Body of pancreas (tissue), 4 donors: ENCODE measurements around the gene CFAP97D2.

Experiments
- CTCF ChIP-seq, 7 experiments: fragments of 450-650 bp in 4 of 7; fragments of 200-600 bp in 3 of 7; sonication (generic) in 3 of 7; IDR thresholded peaks; one replicate each; pipeline ENCODE4 v1.5.1; 2016 to 2019; ENCODE audit warnings: antibody characterized with exemption in 7 of 7
- POLR2A ChIP-seq, 3 donors: fragments of 450-650 bp; IDR thresholded peaks; one replicate each; pipeline ENCODE4 v1.6.1; 2016; ENCODE audit warnings: antibody characterized with exemption in 3 of 3, mild to moderate bottlenecking in 2 of 3

DNA sequence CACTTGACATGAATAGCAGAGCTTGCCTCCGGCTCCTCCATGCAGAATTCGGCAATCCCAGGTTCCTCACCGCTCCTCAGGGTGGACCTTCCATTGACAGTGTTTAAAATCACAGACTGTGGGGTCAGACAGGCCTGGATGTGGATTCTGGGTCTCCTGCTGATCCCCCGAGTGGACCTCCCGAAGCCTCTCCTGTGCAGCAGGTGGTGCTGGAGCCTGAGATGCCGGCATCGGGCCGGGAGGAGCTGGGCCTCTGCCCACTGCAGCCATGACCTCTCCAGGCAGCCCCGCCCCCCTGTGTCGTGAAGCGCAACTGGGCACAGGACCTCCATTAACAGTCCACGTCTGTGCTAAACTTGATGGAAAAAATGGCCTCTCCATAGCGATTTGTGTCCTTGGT is 45.1 kb downstream of the CFAP97D2 start:
- TF ChIP-seq CTCF (IDR thresholded peaks at IDR 0.05) (no peak), POLR2A (IDR thresholded peaks at IDR 0.05) (no peak)
